ENCODE data around the gene STAP2. TPM values are rescaled to one million over a fixed set of nuclear protein-coding genes. Genes with fewer than 3 reads are reported as not detected.
"Not testable (repeated sequence)": the region's sequence is repeated elsewhere in the genome, so short reads cannot be mapped to it uniquely, and the experiment has no call there.

Gene STAP2
- total RNA-seq, 1 donor from 2014 or later, result 11.8 TPM

DNA sequence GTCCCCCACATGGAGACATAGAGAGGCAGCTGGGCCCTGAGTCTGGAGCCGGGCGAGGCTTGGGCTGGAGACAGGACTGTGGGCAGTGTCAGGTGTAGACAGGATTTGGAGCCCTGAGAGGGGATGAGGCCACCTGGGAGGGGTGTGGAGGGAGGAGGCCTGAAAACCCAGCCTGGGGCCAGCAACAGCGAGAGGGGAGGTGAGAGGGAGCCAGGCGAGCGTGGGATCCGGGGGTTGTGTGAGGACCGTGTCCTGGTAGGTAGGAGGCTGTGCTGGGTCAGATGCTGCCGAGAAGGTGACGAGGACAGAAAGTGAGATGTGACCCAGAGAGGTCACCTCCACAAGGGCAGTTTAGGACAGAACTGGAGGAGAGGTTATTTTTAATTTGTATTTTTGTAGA, 12.1 kb upstream of the STAP2 start:
- DNase-seq (no peak), ATAC-seq (no peak)
- Histone ChIP-seq H3K36me3 (peaks cover 27% of the 10 kb centered on the region), H3K27ac (no peak overlapping the region), H3K27me3 (ENCODE audit: low read depth) (no peaks in the 10 kb centered on the region), H3K4me1 (no peaks in the 10 kb centered on the region), H3K9me3 (no peaks in the 10 kb centered on the region), H3K4me3 (no peak overlapping the region)
- TF ChIP-seq, protein P1, sequence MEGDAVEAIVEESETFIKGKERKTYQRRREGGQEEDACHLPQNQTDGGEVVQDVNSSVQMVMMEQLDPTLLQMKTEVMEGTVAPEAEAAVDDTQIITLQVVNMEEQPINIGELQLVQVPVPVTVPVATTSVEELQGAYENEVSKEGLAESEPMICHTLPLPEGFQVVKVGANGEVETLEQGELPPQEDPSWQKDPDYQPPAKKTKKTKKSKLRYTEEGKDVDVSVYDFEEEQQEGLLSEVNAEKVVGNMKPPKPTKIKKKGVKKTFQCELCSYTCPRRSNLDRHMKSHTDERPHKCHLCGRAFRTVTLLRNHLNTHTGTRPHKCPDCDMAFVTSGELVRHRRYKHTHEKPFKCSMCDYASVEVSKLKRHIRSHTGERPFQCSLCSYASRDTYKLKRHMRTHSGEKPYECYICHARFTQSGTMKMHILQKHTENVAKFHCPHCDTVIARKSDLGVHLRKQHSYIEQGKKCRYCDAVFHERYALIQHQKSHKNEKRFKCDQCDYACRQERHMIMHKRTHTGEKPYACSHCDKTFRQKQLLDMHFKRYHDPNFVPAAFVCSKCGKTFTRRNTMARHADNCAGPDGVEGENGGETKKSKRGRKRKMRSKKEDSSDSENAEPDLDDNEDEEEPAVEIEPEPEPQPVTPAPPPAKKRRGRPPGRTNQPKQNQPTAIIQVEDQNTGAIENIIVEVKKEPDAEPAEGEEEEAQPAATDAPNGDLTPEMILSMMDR (IDR thresholded peaks at IDR 0.05), result no peak
- intact Hi-C loops (cut with DNase I), result no loop called here

DNA sequence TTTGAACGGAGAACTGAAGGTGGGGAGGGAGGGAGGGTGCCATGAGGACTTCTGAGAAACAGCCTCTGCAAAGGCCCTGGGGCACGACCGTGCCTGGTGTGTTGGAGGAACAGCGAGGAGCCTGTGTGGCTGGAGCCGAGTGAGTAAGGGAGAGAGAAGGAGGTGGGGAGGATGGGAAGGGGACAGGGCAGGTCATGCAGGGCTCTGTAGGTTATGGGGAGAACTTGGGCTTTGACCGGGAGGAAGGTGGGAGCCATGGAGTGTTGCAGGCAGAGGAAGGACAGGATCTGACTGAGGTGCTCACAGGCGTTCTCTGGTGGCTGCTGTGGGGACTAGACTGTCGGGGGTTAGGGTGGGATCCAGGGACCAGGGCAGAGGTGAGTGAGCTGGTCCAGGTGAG, 11.5 kb upstream of the STAP2 start:
- H3K4me3 ChIP-seq, result no peak overlapping the region
- no peak overlapping the region for H3K27ac ChIP-seq
- peaks cover 26% of the 10 kb centered on the region for H3K36me3 ChIP-seq
- no peaks in the 10 kb centered on the region for H3K4me1 ChIP-seq
- no peaks in the 10 kb centered on the region for H3K27me3 ChIP-seq (ENCODE audit: low read depth)
- DNase-seq, result no peak
- no peak for ATAC-seq
- H3K9me3 ChIP-seq, result no peaks in the 10 kb centered on the region
- TF ChIP-seq, protein P1 (IDR thresholded peaks at IDR 0.05), result no peak
- intact Hi-C loops (cut with DNase I), result no loop called here

DNA sequence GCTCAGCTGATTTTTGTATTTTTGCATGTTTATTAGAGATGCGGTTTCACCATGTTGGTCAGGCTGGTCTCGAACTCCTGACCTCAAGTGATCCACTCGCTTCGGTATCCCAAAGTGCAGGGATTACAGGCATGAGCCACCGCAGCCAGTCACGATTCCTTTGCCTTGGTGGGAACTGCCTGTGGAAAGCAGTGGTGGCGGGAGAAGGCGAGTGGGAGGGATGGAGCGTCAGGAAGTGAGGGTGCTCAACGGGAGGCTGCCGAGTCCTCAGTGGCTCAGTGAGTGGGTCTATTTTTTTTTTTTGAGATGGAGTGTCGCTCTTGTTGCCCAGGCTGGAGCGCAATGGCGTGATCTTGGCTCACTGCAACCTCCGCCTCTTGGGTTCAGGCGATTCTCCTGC, 10.6 kb upstream of the STAP2 start:
- H3K4me1 ChIP-seq; H3K27me3 ChIP-seq (ENCODE audit: low read depth); H3K27ac ChIP-seq; intact Hi-C loops (cut with DNase I); DNase-seq; ATAC-seq; H3K9me3 ChIP-seq; H3K4me3 ChIP-seq: not testable (repeated sequence)
- H3K36me3 ChIP-seq, result peaks cover 21% of the 10 kb centered on the region

DNA sequence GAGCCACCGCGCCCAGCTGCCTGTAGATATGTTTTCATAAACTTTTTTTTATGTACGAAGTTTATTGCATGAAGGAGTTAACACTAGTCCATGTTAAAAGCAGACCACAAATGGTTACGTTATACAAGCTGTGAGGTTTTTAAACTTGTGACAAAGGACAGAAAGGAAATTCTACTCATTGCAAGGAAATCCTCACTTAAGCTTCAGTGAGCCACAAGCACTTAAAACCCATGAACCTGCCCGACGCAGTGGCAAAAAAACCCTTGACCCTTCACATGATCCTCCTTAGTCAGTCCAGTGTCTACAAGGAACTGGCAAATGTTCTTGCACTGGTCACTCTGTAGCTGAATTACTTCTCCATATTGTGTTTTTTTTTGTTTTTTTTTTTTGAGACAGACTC, 8.9 kb upstream of the STAP2 start:
- TF ChIP-seq, protein P1 (IDR thresholded peaks at IDR 0.05), result no peak
- no peak overlapping the region for H3K27ac ChIP-seq
- H3K36me3 ChIP-seq, result peaks cover 15% of the 10 kb centered on the region
- intact Hi-C loops (cut with DNase I), result no loop called here
- no peaks in the 10 kb centered on the region for H3K27me3 ChIP-seq (ENCODE audit: low read depth)
- no peak for ATAC-seq
- no peak overlapping the region for H3K4me3 ChIP-seq
- peaks cover 8% of the 10 kb centered on the region for H3K4me1 ChIP-seq
- no peak for DNase-seq
- no peaks in the 10 kb centered on the region for H3K9me3 ChIP-seq

DNA sequence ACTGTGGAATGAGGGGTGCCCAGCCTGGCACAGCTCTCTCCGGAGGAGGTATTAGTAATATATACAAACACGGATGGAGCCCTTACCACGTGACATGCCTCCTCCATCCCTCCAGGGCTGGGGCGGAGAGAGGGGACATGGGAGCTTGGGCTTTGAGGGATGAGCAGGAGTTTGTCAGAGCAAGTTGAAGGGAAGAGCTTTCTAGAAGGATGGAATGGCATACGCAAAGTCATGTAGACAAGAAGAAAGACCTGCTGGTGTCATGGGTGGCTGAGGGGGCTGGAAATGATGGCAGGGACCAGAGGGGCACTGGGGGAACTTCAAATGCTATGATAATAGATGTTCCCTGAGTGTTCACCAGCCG, 7.4 kb upstream of the STAP2 start:
- intact Hi-C loops (cut with DNase I), result no loop called here
- TF ChIP-seq, protein P1 (IDR thresholded peaks at IDR 0.05), result no peak
- DNase-seq, result no peak

DNA sequence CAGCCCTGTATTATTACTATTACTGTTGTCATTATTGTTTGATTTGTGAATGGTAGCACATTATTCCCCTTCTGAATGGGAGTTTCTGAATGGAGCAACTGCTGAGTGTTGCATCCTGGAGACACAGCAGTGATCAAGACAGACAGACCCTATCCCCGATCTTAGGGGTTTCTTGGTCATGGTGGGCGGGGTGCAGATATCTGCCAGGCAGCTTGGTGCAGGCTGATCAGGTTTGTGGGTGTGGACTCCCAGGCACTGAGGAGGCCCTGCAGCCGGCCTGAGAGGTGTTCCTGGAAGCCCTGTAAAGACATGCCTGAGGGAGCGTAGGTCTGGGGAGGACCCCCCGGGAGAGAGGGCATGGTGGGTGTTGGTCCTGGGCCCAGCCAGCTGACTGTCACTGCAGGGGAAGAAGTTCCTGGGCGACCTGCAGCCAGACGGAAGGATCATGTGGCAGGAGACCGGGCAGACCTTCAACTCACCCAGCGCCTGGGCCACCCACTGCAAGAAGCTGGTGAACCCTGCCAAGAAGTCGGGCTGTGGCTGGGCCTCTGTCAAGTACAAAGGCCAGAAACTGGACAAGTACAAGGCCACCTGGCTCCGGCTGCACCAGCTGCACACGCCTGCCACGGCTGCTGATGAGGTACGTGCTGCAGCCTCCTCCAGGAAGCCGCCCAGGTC, 6.9 kb upstream of the STAP2 start:
- peaks cover 15% of the 10 kb centered on the region for H3K36me3 ChIP-seq
- H3K4me3 ChIP-seq, result no peak overlapping the region
- ATAC-seq (no peak), DNase-seq (no peak)
- H3K9me3 ChIP-seq, result no peaks in the 10 kb centered on the region
- H3K27ac ChIP-seq, result no peak overlapping the region
- intact Hi-C loops (cut with DNase I), result no loop called here
- H3K4me1 ChIP-seq, result peaks cover 13% of the 10 kb centered on the region
- TF ChIP-seq, protein P1 (IDR thresholded peaks at IDR 0.05), result no peak
- no peaks in the 10 kb centered on the region for H3K27me3 ChIP-seq (ENCODE audit: low read depth)

More for the DNA sequence above, 7.4 kb upstream of the STAP2 start:
- Histone ChIP-seq H3K9me3 (no peaks in the 10 kb centered on the region), H3K36me3 (peaks cover 15% of the 10 kb centered on the region), H3K27ac (no peak overlapping the region), H3K4me3 (no peak overlapping the region), H3K4me1 (peaks cover 13% of the 10 kb centered on the region), H3K27me3 (ENCODE audit: low read depth) (no peaks in the 10 kb centered on the region)
- ATAC-seq, result no peak
